Suppressor macrophage (primary cell): Measurements from ENCODE around the gene PPP6R2.

Source experiments
- DNase-seq, 4 experiments: peaks; one replicate each; pipeline ENCODE4 v3.0.0-alpha.2; 2020 to 2022

PPP6R2 gene

GRCh38 chr22:50447576-50448551 lies 104.7 kb downstream of the PPP6R2 start:
- DNase-seq, result no peak

GRCh38 chr22:50452649-50453048 lies 109.5 kb downstream of the PPP6R2 start:
- peak in 3 of 4 experiments; percentile 20 to 63 (median 51) for DNase-seq

GRCh38 chr22:50454556-50455075 lies 111.5 kb downstream of the PPP6R2 start:
- no peak for DNase-seq

GRCh38 chr22:50455201-50455600 lies 112.1 kb downstream of the PPP6R2 start:
- no peak for DNase-seq

GRCh38 chr22:50456026-50456425 lies 112.9 kb downstream of the PPP6R2 start:
- DNase-seq, result no peak

GRCh38 chr22:50456466-50457234 lies 113.5 kb downstream of the PPP6R2 start:
- no peak for DNase-seq

GRCh38 chr22:50459016-50459415 lies 115.9 kb downstream of the PPP6R2 start:
- DNase-seq, result no peak

GRCh38 chr22:50459496-50460140 lies 116.5 kb downstream of the PPP6R2 start:
- DNase-seq, result no peak

- DNase-seq, result no peak
These were observed 117.8 kb downstream of the PPP6R2 start for GRCh38 chr22:50460938-50461337.

- DNase-seq, result no peak
These were observed 118.4 kb downstream of the PPP6R2 start for GRCh38 chr22:50461536-50461935.

GRCh38 chr22:50461979-50462540 lies 118.9 kb downstream of the PPP6R2 start:
- no peak for DNase-seq

- DNase-seq, result no peak
These were observed 120.2 kb downstream of the PPP6R2 start for GRCh38 chr22:50463188-50463900.

- no peak for DNase-seq
These were observed 121.3 kb downstream of the PPP6R2 start for GRCh38 chr22:50464451-50464850.

GRCh38 chr22:50465066-50465930 lies 122.2 kb downstream of the PPP6R2 start:
- DNase-seq, result no peak

- no peak for DNase-seq
These were observed 124.2 kb downstream of the PPP6R2 start for GRCh38 chr22:50467341-50467740.

GRCh38 chr22:50467773-50468440 lies 124.8 kb downstream of the PPP6R2 start:
- DNase-seq, result no peak

GRCh38 chr22:50468626-50469025 lies 125.5 kb downstream of the PPP6R2 start:
- no peak for DNase-seq

- DNase-seq, result peak; percentile 7 to 46 (median 26)
These were observed 126.5 kb downstream of the PPP6R2 start for GRCh38 chr22:50469377-50470305.

- DNase-seq, result no peak
These were observed 127.4 kb downstream of the PPP6R2 start for GRCh38 chr22:50470491-50470890.
